GM21360 (cell line): ENCODE data around the gene IFNL1.
"Not testable (repeated sequence)": the region's sequence is repeated elsewhere in the genome, so short reads cannot be mapped to it uniquely, and the experiment has no call there.

Experiments
- ATAC-seq: cut with Tn5 transposase; IDR thresholded peaks from one replicate; pipeline ENCODE4 v1.9.1; 2021; ENCODE audit warnings: mild to moderate bottlenecking, moderate library complexity; ENCODE audit not compliant: unreplicated experiment

IFNL1 gene

GRCh38 chr19:39296055-39296645 is at the start of gene IFNL1:
TSS of gene IFNL1 (plus strand) at chr19:39296407. CDS start at chr19:39296422, 15 bp downstream.
- ATAC-seq, result no peak

DNA sequence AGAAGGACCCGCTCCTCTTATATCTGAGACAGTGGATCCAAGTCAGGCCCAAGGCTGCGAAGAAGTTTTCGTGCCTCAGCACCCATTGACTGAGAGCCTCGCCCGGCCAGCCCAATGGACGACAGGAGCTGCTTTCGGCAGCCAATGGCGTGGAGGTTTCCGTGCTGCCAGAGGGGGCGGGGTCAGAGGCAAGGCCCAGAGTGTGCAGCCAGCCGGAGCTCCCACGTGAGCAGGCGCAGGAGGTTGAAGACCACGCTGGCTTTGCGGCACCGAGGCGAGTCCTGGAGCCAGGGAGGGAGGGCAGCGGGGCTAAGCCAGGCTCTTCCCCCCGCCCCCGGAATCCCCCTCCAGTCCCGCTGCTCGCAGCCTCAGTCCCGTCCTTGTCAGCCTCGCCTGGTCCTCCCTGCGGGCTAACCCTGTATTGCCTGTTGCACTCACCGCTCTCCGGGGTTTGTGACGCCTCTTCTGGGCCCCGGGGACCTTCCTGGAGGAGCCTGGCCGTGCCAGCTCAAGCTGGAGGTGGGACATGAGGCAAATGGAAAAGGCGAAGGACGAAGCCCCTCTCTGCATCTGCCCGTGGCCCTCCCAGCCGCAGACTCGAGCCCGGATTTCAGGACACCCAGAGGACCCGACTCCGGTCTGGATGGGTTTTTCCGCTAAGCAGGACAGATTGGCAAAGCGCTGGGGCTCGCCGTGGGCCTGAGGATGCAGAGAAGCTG is 49.1 kb upstream of the IFNL1 start:
- ATAC-seq, result no peak

- no peak for ATAC-seq
These were observed 48.2 kb upstream of the IFNL1 start for GRCh38 chr19:39247701-39248664.

- no peak for ATAC-seq
These were observed 47.4 kb upstream of the IFNL1 start, which contains the start of gene IFNL4 for GRCh38 chr19:39248806-39249205. TSS of gene IFNL4 (minus strand) at chr19:39248856.

GRCh38 chr19:39251081-39251480 is 45.1 kb upstream of the IFNL1 start:
- no peak for ATAC-seq

DNA sequence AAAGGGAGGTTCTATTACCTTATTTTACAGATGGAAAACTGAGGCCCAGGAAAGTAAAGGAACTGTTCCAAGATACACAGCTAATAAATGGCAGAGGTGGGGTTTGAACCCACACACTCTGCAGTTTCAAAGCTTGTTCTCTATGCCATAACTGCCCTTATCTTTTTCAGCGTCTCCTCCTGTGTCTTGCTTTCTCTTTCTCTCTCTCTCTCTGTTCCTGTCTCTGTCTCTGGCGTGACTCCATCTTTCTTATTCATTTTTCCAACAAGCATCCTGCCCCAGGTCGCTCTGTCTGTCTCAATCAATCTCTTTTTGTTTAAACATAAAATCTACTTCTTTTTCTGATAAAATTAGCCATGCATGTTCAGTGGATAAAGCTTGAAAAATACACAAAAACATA is 44.4 kb upstream of the IFNL1 start:
- no peak for ATAC-seq

DNA sequence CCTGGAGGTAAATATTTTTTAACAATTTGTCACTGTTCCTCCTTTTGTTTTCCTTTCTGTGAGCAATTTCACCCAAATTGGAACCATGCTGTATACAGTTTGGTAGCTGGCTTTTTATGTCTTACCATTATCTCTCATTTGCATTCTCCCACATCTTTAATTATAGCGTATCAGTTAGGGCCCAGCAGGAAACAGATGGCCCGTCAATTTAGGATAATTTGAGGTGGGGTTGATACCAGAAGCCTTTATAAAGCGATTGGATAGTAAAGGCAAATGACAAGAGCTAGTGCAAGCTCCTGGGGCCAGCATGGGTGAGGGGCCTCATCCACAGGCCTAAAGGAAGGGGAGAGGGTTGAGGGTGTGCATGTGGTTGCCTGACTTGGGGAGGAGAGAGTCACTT is 43.7 kb upstream of the IFNL1 start:
- ATAC-seq, result no peak

DNA sequence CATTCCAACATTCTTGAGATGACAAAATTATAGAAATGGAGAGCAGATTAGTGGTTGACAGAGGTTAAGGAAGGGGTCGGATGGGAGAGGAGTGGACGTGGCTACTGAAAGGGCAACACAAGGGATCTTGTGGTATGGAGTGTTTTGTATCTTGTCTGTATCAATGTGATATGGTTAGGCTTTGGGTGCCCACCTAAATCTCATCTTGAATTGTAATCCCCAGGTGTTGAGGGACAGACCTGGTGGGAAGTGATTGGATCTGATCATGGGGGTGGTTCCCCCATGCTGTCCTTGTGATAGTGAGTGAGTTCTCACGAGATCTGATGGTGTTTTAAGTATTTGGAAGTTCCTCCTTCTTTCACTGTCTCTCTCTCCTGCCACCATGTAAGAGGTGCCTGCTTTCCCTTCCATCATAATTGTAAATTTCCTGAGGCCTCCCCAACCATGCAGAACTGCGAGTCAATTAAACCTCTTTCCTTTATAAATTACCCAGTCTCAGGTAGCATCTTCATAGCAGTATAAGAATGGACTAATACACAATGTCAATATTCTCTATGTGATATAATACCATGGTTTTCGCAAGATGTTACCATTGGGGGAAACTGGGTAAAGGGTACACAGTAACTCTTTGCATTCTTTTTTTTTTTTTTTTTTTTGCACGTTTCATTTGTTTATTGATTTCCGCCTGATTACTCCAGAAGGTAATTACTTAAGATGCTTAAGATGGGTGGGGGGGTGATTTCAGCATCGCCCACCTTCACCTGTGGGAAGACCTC is 42.6 kb upstream of the IFNL1 start:
- no peak for ATAC-seq

GRCh38 chr19:39254531-39255345 is 41.5 kb upstream of the IFNL1 start:
- no peak for ATAC-seq

- ATAC-seq, result no peak
These were observed 39.0 kb upstream of the IFNL1 start for GRCh38 chr19:39257227-39257626.

DNA sequence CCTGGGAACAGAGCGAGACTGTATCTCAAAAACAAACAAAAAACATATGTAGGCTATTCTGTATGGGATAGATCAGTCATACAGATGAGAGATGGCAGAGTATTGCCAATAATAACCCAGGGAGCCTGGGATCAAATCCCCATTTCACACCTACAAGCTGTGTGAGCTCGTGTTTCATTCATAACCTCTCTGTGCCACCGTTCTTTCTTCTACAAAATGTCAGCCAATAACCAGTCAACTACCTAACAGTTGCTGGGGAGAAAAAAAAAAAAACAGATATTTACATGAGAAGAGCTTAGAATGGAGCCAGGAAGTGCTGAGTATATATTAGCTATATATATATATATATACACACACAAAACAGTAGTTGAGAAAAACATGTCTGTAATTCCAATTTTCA is 34.5 kb upstream of the IFNL1 start:
- no peak for ATAC-seq

- no peak for ATAC-seq
These were observed 33.7 kb upstream of the IFNL1 start for GRCh38 chr19:39262496-39262895.

DNA sequence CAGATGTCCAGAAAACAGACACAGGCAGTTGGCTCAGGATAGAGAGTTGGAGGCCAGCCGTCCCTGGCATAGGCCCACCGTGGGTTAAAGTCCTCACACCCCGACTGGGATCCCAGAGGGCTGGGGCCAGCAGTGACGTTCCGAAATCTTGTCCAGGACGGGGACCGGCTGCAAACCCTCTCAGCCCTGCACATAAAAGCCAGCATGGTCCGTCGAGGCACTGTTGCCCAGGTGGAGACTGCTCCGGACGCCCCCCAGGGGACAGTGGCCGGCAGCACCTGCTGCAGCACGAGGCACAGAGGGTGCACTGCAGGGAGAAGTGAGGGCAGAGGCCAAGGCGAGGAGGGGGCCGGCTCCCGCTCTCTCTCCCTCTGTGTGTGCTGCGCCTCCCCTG is 32.3 kb upstream of the IFNL1 start:
- ATAC-seq, result no peak

- ATAC-seq, result no peak
These were observed 31.6 kb upstream of the IFNL1 start for GRCh38 chr19:39264306-39265290.

DNA sequence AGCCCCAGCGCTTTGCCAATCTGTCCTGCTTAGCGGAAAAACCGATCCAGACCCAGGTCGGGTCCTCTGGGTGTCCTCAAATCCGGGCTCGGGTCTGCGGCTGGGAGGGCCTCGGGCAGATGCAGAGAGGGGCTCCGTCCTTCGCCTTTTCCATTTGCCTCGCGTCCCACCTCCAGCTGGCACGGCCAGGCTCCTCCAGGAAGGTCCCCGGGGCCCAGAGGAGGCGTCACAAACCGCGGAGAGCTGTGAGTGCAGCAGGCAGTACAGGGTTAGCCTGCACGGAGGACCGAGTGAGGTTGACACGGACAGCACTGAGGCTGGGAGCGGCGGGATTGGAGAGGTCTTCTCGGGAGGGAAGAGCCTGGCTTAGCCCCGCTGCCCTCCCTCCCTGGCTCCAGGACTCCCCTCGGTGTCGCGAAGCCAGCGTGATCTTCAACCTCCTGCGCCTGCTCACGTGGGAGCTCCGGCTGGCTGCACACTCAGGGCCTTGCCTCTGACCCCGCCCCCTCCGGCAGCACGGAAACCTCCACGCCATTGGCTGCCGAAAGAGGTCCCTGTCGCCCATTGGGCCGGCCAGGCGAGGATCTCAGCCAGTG is 30.8 kb upstream of the IFNL1 start:
- ATAC-seq, result no peak

DNA sequence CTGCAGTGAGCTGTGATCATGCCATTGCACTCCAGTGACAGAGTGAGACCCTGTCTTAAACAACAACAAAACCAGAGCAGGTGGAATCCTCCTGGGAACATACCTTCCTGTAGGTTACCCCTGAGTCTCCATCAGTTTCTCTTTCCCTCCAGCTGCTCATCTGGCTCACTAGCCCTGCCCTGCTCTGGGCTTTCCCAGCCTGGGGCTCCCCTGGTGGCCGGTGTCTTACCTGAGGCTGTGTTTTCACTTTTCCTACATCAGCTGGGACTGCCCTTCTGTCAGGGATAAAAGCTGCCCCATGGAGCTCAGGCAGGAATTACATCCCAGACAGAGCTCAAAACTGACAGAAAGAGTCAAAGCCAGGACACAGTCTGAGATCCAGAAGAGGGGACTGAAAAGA is 28.1 kb upstream of the IFNL1 start, which contains the start of gene IFNL2:
TSS of gene IFNL2 (plus strand) at position 312 of the 400 bp plus-strand sequence. CDS start 173 bp downstream, outside the sequence.
- ATAC-seq, result not testable (repeated sequence)

DNA sequence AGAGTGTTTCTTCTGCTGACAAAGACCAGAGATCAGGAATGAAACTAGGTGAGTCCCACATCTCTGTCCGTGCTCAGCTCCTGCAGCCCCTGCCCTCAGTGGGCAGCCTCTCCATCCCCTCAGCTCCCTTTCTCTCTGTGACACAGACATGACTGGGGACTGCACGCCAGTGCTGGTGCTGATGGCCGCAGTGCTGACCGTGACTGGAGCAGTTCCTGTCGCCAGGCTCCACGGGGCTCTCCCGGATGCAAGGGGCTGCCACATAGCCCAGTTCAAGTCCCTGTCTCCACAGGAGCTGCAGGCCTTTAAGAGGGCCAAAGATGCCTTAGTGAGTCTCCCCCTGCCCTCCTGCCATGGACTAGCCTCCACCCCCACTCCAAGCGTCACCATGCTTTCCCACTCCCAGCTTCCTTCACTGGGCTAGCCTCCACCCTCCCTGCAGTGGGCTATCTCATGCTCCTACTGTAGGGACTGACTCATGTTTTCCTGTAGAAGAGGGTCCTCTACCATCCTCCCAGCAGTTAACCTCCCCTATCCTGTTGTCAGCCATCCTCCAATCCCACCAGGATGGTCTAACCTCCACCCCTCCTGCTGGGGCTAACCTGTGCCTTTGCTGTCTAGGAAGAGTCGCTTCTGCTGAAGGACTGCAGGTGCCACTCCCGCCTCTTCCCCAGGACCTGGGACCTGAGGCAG is 27.5 kb upstream of the IFNL1 start:
- ATAC-seq, result not testable (repeated sequence)

DNA sequence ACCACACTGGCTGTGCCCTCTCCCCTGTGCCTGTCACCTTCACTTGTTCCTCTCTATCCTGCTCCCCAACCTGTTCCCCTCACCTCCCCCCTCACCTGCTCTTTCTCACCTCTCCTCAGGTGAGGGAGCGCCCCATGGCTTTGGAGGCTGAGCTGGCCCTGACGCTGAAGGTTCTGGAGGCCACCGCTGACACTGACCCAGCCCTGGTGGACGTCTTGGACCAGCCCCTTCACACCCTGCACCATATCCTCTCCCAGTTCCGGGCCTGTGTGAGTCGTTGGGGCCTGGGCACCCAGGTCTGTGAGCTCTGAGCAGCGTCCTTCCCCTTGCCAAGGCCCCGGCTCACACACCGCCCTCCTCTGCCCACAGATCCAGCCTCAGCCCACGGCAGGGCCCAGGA is 26.8 kb upstream of the IFNL1 start:
- not testable (repeated sequence) for ATAC-seq
